Measurements from ENCODE around the gene C10orf53. TPM values are rescaled to one million over a fixed set of nuclear protein-coding genes. Genes with fewer than 3 reads are reported as not detected.

Gene C10orf53
- total RNA-seq, 1 donor from 2014 or later, result not detected

DNA sequence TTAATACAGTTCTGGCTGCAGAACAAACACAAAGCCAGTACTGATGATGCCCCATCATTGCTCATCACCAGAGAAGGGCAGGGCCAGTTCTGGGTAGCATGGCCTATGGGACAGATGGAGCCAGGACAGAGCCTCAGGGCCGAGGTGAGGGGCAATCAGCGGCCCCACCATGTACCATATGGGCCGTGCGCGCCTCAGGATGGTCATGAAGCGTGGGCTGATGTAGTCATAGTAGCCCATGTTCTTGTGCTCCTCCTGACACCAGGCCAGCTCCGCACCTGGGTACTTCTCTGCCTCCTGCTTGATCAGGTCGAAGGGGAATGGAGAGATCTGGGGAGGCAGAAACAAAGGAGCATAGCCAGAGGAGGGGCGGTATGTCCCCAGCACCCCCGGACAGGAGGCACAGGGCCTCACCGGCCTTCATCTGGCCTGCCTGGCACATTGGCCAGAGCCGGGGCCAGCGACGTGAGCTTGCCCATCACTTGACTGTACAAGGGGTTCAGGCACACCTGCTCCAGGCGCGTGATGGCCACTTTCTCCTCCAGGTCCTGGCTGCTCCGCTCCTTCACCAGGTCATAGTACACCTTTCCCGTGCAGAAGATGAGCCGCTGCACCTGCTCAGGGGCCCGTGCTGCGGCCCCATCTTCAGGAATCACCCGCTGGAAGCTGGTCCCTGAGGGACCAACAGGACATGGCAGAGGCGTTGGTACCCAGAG is 56.6 kb downstream of the C10orf53 start:
- no peaks in the 10 kb centered on the region for H3K4me1 Mint-ChIP-seq (ENCODE audit: low read depth)
- H3K4me3 Mint-ChIP-seq (ENCODE audit: unreplicated experiment), result no peak overlapping the region
- no peaks in the 10 kb centered on the region for H3K36me3 Mint-ChIP-seq (ENCODE audit: low read depth)
- no peaks in the 10 kb centered on the region for H3K27me3 Mint-ChIP-seq (ENCODE audit: low read depth)
- no peak for TF ChIP-seq CTCF (IDR thresholded peaks at IDR 0.05)
- no peak for DNase-seq (ENCODE audit: low spot score)
- no peaks in the 10 kb centered on the region for H3K9me3 Mint-ChIP-seq (ENCODE audit: low read depth)
- H3K27ac Mint-ChIP-seq (ENCODE audit: unreplicated experiment), result no peak overlapping the region

- no peaks in the 10 kb centered on the region for H3K36me3 Mint-ChIP-seq (ENCODE audit: low read depth)
- DNase-seq (ENCODE audit: low spot score), result no peak
- H3K27me3 Mint-ChIP-seq (ENCODE audit: low read depth), result no peaks in the 10 kb centered on the region
- no peak overlapping the region for H3K27ac Mint-ChIP-seq (ENCODE audit: unreplicated experiment)
- no peak for TF ChIP-seq CTCF (IDR thresholded peaks at IDR 0.05)
- H3K4me1 Mint-ChIP-seq (ENCODE audit: low read depth), result no peaks in the 10 kb centered on the region
- H3K4me3 Mint-ChIP-seq (ENCODE audit: unreplicated experiment), result no peak overlapping the region
- H3K9me3 Mint-ChIP-seq (ENCODE audit: low read depth), result no peaks in the 10 kb centered on the region
Observed at GRCh38 chr10:49736564-49737113, 57.2 kb downstream of the C10orf53 start.

DNA sequence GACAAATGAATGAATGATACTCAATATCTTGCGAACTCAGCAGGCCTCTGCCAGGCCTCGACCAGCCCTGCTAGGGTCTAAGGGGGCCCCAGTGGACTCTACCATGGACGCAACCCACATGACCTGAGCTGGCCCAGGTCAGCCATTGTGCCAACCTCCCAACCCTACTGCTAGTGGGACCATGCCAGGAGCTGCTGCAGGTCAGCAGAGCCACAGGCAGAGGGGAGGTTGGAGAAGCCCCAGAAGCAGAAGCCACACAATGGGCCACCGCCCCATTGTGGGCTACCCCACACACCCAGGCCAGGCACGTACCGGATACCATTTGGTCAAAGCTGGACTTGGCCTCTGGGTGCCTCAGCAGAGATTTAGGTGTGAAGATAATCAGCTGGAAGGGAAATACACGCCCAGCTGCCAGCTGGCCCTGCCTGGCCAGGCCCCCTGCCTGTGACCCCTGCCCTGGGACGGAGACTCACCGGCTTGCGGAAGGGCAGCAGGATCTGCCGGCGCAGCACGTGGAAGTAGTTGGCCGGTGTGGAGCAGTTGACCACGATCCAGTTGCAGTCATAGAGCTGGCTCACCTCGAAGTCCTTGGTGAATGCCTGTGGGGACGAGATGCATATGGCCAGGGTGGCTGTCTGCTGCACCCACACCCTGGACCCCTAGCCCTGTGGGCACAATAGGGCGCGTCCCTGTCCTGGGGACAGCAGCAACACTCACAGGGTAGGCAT is 58.2 kb downstream of the C10orf53 start:
- DNase-seq (ENCODE audit: low spot score), result no peak
- no peak overlapping the region for H3K27ac Mint-ChIP-seq (ENCODE audit: unreplicated experiment)
- H3K4me3 Mint-ChIP-seq (ENCODE audit: unreplicated experiment), result no peak overlapping the region
- no peaks in the 10 kb centered on the region for H3K36me3 Mint-ChIP-seq (ENCODE audit: low read depth)
- no peaks in the 10 kb centered on the region for H3K27me3 Mint-ChIP-seq (ENCODE audit: low read depth)
- no peaks in the 10 kb centered on the region for H3K4me1 Mint-ChIP-seq (ENCODE audit: low read depth)
- H3K9me3 Mint-ChIP-seq (ENCODE audit: low read depth), result no peaks in the 10 kb centered on the region
- no peak for TF ChIP-seq CTCF (IDR thresholded peaks at IDR 0.05)

DNA sequence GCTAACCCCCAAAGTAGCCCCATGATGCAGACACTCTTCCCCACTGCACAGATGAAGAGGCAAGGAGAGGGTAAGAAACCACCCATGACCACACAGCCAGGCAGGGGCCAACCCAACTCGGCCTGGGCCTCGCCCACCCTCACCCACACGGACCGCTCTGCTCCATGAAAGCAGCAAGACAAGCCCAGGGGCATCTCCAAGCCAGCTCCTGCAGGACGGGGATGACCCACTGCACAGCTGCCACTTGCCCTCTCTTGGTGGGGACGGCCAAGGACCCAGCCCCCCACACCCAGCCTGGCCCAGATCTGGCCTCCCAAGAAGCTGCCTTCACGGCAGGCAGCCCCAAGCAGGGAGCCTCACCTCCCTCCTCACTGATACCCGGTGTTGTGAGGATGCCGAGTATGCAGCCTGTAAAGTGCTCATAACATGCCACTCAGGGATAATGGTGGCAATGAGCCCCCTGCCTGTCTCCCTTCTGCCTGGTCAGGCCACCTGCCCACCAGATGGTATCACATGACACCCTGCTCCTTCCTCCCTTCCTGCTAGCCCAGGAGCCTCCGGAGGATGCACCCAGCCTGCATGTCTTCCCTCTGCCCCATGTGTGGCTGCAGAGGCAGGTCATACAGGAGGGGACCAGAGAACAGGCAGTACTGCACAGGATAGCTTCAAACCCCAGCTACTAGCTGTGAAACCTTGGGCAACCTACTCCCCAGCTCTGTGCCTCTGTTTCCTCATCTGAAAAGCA is 59.3 kb downstream of the C10orf53 start:
- Mint-ChIP-seq H3K27ac (ENCODE audit: unreplicated experiment) (no peak overlapping the region), H3K36me3 (ENCODE audit: low read depth) (no peaks in the 10 kb centered on the region), H3K4me1 (ENCODE audit: low read depth) (no peaks in the 10 kb centered on the region), H3K4me3 (ENCODE audit: unreplicated experiment) (no peak overlapping the region), H3K27me3 (ENCODE audit: low read depth) (no peaks in the 10 kb centered on the region), H3K9me3 (ENCODE audit: low read depth) (no peaks in the 10 kb centered on the region)
- DNase-seq (ENCODE audit: low spot score), result no peak
- no peak for TF ChIP-seq CTCF (IDR thresholded peaks at IDR 0.05)

GRCh38 chr10:49739426-49739825 is 60.0 kb downstream of the C10orf53 start:
- Mint-ChIP-seq H3K4me3 (ENCODE audit: unreplicated experiment) (no peak overlapping the region), H3K9me3 (ENCODE audit: low read depth) (no peaks in the 10 kb centered on the region), H3K27ac (ENCODE audit: unreplicated experiment) (no peak overlapping the region), H3K27me3 (ENCODE audit: low read depth) (no peaks in the 10 kb centered on the region), H3K4me1 (ENCODE audit: low read depth) (no peaks in the 10 kb centered on the region), H3K36me3 (ENCODE audit: low read depth) (no peaks in the 10 kb centered on the region)
- TF ChIP-seq CTCF (IDR thresholded peaks at IDR 0.05), result no peak
- DNase-seq (ENCODE audit: low spot score), result no peak

Measured in chondrocyte (in vitro differentiated cells).